Activated CD8-positive, alpha-beta T cell treated with anti-CD3 and anti-CD28 coated beads for 36 hours (primary cell): ENCODE data around the gene MDGA2. TPM values are rescaled to one million over a fixed set of nuclear protein-coding genes. Genes with fewer than 3 reads are reported as not detected.
"Not testable (repeated sequence)": the region's sequence is repeated elsewhere in the genome, so short reads cannot be mapped to it uniquely, and the experiment has no call there.

ENCODE experiments used
- ATAC-seq: fragments of 200-7000 bp; cut with Tn5 transposase; one replicate; pipeline ENCODE4 v1.10.0; 2021; ENCODE audit warnings: mild to moderate bottlenecking, moderate library complexity
- CTCF ChIA-PET: fragments of 350-600 bp; sonication (Branson Sonifier 250); formaldehyde crosslinking; loops from one replicate; lab custom pipeline; 2021; ENCODE audit warnings: antibody characterized with exemption; lab: Charles Lee
- POLR2A ChIA-PET: fragments of 350-600 bp; sonication (Branson Sonifier 250); formaldehyde crosslinking; loops from one replicate; lab custom pipeline; 2021; ENCODE audit warnings: antibody characterized with exemption; lab: Charles Lee
- DNase-seq: peaks from one replicate; pipeline ENCODE4 v3.0.0-alpha.2; 2020
- H3K27ac Mint-ChIP-seq: one replicate; pipeline ENCODE4 v1.8.0; 2021; ENCODE audit warnings: mild to moderate bottlenecking, mixed read lengths
- H3K27me3 Mint-ChIP-seq: one replicate; pipeline ENCODE4 v1.8.0; 2021; ENCODE audit warnings: mixed read lengths
- H3K36me3 Mint-ChIP-seq: one replicate; pipeline ENCODE4 v1.8.0; 2021; ENCODE audit warnings: low read depth, mixed read lengths
- H3K4me1 Mint-ChIP-seq: one replicate; pipeline ENCODE4 v1.8.0; 2021; ENCODE audit warnings: low read depth, mixed read lengths
- H3K4me3 Mint-ChIP-seq: one replicate; pipeline ENCODE4 v1.8.0; 2021; ENCODE audit warnings: mild to moderate bottlenecking, moderate library complexity, mixed read lengths
- H3K9me3 Mint-ChIP-seq: one replicate; pipeline ENCODE4 v1.8.0; 2021; ENCODE audit warnings: mixed read lengths
- CTCF ChIP-seq: fragments of 200-600 bp; IDR thresholded peaks from one replicate; pipeline ENCODE4 v1.8.0; 2022; ENCODE audit warnings: antibody characterized with exemption, mild to moderate bottlenecking
- intact Hi-C: fragments of 100-400 bp; cut with micrococcal nuclease; formaldehyde crosslinking; loops from one replicate; pipeline ENCODE4 v1.10.0; 2022
- total RNA-seq, 2 experiments: library from RNA; stranded (reverse); gene quantifications; one replicate each; pipeline ENCODE4 v1.2.3, GENCODE V29; 2021

The MDGA2 gene
- total RNA-seq, 2 experiments from 2014 or later: not detected

DNA sequence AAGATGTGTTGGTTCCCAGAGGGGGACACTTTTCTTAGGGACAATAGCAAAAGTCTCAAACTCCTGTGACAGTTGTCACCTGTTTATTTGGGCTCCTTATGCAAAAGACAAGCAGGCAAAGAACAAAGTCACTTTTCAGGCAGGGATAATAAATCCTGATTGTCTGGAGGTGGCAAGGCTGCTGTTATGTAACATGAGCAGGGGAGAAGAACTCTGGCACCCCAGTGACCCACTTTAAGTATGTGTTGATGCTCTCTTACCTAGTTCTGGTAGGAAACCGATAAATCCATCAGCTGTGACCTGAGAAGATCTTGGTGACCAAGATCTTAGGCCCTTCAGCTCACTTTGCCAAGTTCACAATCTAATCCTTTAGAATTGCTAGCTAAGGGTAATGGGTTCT, 17.4 kb downstream of the MDGA2 start:
- Mint-ChIP-seq H3K9me3 (no peaks in the 10 kb centered on the region), H3K27ac (no peak overlapping the region), H3K4me3 (no peak overlapping the region), H3K27me3 (no peaks in the 10 kb centered on the region), H3K36me3 (no peaks in the 10 kb centered on the region), H3K4me1 (no peaks in the 10 kb centered on the region)
- intact Hi-C loops: no loop called here
- POLR2A ChIA-PET: no interaction called here
- CTCF ChIA-PET: no interaction called here
- no peak for DNase-seq
- no peak for ATAC-seq
- TF ChIP-seq CTCF: no peak

GRCh38 chr14:47657143-47657542, 18.3 kb downstream of the MDGA2 start:
- TF ChIP-seq CTCF: no peak
- intact Hi-C loops: no loop called here
- DNase-seq: no peak
- Mint-ChIP-seq H3K27me3 (no peaks in the 10 kb centered on the region), H3K4me3 (no peak overlapping the region), H3K27ac (no peak overlapping the region), H3K4me1 (no peaks in the 10 kb centered on the region), H3K9me3 (no peaks in the 10 kb centered on the region), H3K36me3 (no peaks in the 10 kb centered on the region)
- ATAC-seq: no peak
- ChIA-PET CTCF (no interaction called here), POLR2A (no interaction called here)

- H3K4me3 Mint-ChIP-seq: no peak overlapping the region
- H3K27me3 Mint-ChIP-seq: no peaks in the 10 kb centered on the region
- H3K4me1 Mint-ChIP-seq: no peaks in the 10 kb centered on the region
- ATAC-seq (no peak), DNase-seq (no peak)
- intact Hi-C loops: no loop called here
- POLR2A ChIA-PET: no interaction called here
- TF ChIP-seq CTCF: no peak
- H3K9me3 Mint-ChIP-seq: no peaks in the 10 kb centered on the region
- CTCF ChIA-PET: no interaction called here
- H3K27ac Mint-ChIP-seq: no peak overlapping the region
- H3K36me3 Mint-ChIP-seq: no peaks in the 10 kb centered on the region
Observed at GRCh38 chr14:47651337-47651736, 24.1 kb downstream of the MDGA2 start.

DNA sequence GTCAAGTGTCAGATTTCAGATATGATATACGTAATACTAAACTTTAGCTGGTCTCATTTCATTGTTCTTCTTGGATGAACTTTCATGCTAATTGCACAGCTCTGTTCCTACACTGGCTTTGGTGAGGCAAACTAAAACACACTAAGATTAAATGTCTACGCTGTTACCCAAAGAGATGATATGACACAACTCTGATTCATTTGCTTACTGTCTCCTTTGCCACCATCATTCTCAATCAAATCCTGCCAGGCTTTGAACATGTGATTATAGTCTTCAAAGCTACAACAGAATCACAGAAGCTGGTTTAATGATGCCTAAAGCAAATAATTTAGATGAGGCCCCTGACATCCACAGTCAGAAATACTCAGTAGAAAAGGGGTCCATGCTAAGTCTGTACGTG, 37.7 kb downstream of the MDGA2 start:
- no peak for ATAC-seq
- ChIA-PET POLR2A (no interaction called here), CTCF (no interaction called here)
- Mint-ChIP-seq H3K27ac (no peak overlapping the region), H3K27me3 (no peaks in the 10 kb centered on the region), H3K4me3 (no peak overlapping the region), H3K4me1 (no peaks in the 10 kb centered on the region), H3K9me3 (no peaks in the 10 kb centered on the region), H3K36me3 (no peaks in the 10 kb centered on the region)
- DNase-seq: no peak
- TF ChIP-seq CTCF: no peak
- intact Hi-C loops: no loop called here

DNA sequence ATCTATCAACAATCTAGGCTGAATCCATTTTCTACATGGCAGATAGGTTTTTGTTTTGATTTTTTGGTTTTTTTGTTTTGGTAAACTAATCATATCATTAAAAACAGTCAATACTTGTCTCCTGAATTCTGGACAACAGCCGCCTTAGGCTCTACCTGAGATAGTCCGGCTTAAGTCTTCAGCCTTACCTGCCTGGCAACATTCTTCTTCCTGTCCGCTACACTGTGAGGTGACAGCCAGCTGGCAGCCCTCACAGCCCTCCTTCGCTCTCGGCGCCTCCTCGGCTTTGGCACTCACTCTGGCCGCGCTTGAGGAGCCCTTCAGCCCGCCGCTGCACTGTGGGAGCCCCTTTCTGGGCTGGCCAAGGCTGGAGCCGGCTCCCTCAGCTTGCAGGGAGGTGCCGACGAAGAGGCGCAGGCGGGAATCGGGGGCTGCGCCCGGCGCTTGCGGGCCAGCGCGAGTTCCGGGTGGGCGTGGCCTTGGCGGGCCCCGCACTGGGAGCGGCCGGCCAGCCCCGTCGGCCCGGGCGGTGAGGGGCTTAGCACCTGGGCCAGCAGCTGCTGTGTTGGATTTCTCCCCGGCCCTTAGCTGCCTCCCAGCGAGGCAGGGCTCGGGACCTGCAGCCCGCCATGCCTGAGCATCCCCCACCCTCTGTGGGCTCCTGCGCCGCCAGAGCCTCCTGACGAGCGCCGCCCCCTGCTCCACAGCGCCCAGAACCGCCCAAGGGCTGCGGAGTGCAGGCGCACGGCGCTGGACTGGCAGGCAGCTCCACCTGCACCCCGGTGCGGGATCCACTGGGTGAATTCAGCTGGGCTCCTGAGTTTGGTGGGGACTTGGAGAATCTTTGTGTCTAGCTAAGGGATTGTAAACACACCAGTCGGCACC, 49.0 kb downstream of the MDGA2 start:
- TF ChIP-seq CTCF: no peak
- no peaks in the 10 kb centered on the region for H3K4me1 Mint-ChIP-seq
- ChIA-PET POLR2A (no interaction called here), CTCF (no interaction called here)
- peaks cover 5% of the 10 kb centered on the region for H3K9me3 Mint-ChIP-seq
- no peak for DNase-seq
- intact Hi-C loops: no loop called here
- H3K27me3 Mint-ChIP-seq: no peaks in the 10 kb centered on the region
- no peak for ATAC-seq
- no peak overlapping the region for H3K4me3 Mint-ChIP-seq
- no peaks in the 10 kb centered on the region for H3K36me3 Mint-ChIP-seq
- no peak overlapping the region for H3K27ac Mint-ChIP-seq

DNA sequence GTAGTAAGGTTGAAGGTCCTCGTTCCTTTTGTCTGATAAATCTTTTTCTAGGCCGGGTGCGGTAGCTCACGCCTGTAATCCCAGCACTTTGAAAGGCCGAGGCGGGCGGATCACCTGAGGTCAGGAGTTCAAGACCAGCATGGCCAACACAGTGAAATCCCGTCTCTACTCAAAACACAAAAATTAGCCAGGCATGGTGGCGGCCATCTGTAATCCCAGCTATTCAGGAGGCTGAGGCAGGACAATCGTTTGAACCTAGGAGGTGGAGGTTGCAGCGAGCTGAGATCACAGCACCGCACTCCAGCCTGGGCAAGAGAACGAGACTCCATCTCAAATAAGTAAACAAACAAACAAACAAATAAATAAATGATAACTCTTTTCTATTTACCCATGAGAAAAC, 51.3 kb downstream of the MDGA2 start:
- H3K27me3 Mint-ChIP-seq, H3K9me3 Mint-ChIP-seq, ATAC-seq, H3K4me3 Mint-ChIP-seq, H3K27ac Mint-ChIP-seq, H3K4me1 Mint-ChIP-seq, intact Hi-C loops, H3K36me3 Mint-ChIP-seq, POLR2A ChIA-PET, CTCF ChIA-PET, DNase-seq: not testable (repeated sequence)
